Measurements from ENCODE around the gene NEAT1. TPM values are rescaled to one million over a fixed set of nuclear protein-coding genes. Genes with fewer than 3 reads are reported as not detected.
"Not testable (repeated sequence)": the region's sequence is repeated elsewhere in the genome, so short reads cannot be mapped to it uniquely, and the experiment has no call there.

Gene NEAT1
- total RNA-seq, 1 donor from 2014 or later: 78.8 TPM

DNA sequence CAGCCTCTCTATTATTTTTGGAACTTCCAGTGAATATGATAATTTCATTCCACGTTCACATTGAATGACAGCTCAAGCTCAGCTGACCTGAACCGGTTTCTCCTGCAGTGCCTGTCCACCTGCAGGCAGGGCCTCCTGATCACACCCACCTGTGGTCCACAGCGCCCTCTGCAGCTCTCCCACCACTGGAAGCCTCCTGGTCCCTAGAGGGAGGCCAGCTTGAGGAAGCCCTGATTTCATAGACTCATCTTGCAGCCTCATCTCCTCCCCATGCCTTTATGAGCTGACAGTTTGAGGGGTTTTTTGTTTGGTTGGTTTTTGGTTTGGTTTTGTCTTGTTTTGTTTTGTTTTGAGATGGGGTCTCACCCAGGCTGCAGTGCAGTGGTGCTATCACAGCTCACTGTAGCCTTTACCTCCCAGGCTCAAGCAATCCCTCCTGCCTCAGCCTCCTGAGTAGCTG, 46.3 kb downstream of the NEAT1 start:
- no peaks in the 10 kb centered on the region for H3K9me3 Mint-ChIP-seq (ENCODE audit: low read depth)
- TF ChIP-seq, protein P1, sequence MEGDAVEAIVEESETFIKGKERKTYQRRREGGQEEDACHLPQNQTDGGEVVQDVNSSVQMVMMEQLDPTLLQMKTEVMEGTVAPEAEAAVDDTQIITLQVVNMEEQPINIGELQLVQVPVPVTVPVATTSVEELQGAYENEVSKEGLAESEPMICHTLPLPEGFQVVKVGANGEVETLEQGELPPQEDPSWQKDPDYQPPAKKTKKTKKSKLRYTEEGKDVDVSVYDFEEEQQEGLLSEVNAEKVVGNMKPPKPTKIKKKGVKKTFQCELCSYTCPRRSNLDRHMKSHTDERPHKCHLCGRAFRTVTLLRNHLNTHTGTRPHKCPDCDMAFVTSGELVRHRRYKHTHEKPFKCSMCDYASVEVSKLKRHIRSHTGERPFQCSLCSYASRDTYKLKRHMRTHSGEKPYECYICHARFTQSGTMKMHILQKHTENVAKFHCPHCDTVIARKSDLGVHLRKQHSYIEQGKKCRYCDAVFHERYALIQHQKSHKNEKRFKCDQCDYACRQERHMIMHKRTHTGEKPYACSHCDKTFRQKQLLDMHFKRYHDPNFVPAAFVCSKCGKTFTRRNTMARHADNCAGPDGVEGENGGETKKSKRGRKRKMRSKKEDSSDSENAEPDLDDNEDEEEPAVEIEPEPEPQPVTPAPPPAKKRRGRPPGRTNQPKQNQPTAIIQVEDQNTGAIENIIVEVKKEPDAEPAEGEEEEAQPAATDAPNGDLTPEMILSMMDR (IDR thresholded peaks at IDR 0.05; ENCODE audit: unreplicated experiment): peak; percentile 75
- H3K36me3 Mint-ChIP-seq (ENCODE audit: insufficient read depth): no peaks in the 10 kb centered on the region
- peak; percentile 75 for DNase-seq (ENCODE audit: low spot score, unreplicated experiment)
- peak overlapping the region; percentile 5 for H3K27ac Mint-ChIP-seq
- H3K4me3 Mint-ChIP-seq (ENCODE audit: low read depth): no peak overlapping the region
- peaks cover 14% of the 10 kb centered on the region for H3K4me1 Mint-ChIP-seq (ENCODE audit: low read depth)
- no peaks in the 10 kb centered on the region for H3K27me3 Mint-ChIP-seq

DNA sequence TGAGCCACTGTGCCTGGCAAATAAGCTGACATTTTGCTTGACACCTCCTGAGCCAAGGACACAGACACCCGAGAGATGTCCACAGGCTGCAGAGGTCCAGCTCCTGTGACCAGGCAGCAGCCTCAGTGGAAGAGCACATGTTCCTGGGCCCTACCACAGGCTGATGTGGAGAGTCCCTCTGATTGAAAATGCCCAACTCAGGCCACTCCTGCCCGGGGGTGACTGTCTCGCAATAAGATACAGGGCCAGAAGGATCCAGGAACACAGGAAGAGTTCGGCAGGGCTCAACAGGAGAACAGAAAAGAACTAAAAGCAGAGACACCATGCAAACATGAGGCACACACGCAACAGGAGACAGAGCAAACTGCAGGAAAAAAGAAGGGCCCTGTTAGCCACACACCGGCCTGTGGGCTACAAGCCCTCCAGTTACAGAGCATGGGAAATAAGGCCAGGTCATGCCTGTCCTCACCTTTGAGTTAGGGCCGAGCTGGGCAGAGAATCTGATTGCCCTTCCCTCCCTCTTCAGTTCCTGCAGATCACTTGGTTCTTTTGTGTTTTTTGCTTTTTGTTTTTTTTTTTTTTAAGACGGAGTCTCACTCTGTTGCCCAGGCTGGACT, 47.9 kb downstream of the NEAT1 start:
- Mint-ChIP-seq H3K4me3 (ENCODE audit: low read depth) (no peak overlapping the region), H3K27me3 (no peaks in the 10 kb centered on the region), H3K4me1 (ENCODE audit: low read depth) (peaks cover 14% of the 10 kb centered on the region), H3K9me3 (ENCODE audit: low read depth) (no peaks in the 10 kb centered on the region), H3K27ac (no peak overlapping the region), H3K36me3 (ENCODE audit: insufficient read depth) (no peaks in the 10 kb centered on the region)
- TF ChIP-seq, protein P1 (IDR thresholded peaks at IDR 0.05; ENCODE audit: unreplicated experiment): no peak
- no peak for DNase-seq (ENCODE audit: low spot score, unreplicated experiment)

DNA sequence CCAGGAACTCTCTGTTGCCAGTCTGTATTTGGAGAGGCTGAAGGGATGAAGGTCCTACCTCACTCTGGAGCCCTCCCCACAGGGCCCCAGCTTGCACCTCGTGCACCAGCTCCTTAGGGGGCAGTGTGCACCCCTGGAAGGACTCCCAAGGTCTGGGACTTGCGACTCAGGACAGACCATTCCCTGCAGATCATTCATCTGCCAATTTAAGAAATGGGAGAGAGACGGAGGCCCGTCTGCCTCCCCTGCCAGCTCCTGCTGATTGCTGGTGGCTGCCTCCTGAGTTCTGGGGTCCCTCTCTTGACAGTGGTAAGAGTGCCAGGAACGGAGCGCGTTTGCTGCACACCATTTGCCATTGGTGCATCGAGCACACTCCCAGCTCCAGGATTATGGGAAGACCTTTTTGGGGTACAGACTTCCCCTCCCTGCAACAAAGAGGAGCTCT, 48.9 kb downstream of the NEAT1 start:
- Mint-ChIP-seq H3K27me3 (no peaks in the 10 kb centered on the region), H3K4me3 (ENCODE audit: low read depth) (no peak overlapping the region), H3K9me3 (ENCODE audit: low read depth) (no peaks in the 10 kb centered on the region), H3K27ac (peak overlapping the region; percentile 56), H3K4me1 (ENCODE audit: low read depth) (peaks cover 17% of the 10 kb centered on the region), H3K36me3 (ENCODE audit: insufficient read depth) (no peaks in the 10 kb centered on the region)
- TF ChIP-seq, protein P1 (IDR thresholded peaks at IDR 0.05; ENCODE audit: unreplicated experiment): peak; percentile 64
- peak; percentile 27 for DNase-seq (ENCODE audit: low spot score, unreplicated experiment)

DNA sequence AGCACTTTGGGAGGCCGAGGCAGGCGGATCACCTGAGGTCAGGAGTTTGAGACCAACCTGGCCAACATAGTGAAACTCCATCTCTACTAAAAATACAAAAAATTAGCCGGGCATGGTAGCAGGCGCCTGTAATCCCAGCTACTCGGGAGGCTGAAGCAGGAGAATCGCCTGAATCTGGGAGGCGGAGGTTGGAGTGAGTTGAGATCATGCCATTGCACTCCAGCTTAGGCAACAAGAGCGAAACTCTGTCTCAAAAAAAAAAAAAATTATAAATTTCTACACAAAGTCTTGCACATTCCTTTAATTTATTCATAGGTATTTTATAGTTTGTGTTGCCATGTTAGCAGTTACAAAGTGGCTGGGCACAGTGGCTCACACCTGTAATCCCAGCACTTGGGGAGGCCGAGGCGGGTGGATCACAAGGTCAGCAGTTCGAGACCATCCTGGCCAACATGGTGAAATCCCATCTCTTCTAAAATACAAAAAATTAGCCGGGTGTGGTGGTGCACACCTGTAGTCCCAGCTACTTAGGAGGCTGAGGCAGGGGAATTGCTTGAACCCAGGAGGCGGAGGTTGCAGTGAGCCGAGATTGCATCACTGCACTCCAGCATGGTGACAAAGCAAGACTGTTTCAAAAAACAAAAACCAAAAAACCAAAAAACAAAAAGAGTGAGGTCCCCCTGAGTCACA, 50.1 kb downstream of the NEAT1 start:
- H3K27ac Mint-ChIP-seq; H3K9me3 Mint-ChIP-seq (ENCODE audit: low read depth); H3K4me3 Mint-ChIP-seq (ENCODE audit: low read depth); DNase-seq (ENCODE audit: low spot score, unreplicated experiment); H3K36me3 Mint-ChIP-seq (ENCODE audit: insufficient read depth); H3K27me3 Mint-ChIP-seq: not testable (repeated sequence)
- peaks cover 23% of the 10 kb centered on the region for H3K4me1 Mint-ChIP-seq (ENCODE audit: low read depth)

DNA sequence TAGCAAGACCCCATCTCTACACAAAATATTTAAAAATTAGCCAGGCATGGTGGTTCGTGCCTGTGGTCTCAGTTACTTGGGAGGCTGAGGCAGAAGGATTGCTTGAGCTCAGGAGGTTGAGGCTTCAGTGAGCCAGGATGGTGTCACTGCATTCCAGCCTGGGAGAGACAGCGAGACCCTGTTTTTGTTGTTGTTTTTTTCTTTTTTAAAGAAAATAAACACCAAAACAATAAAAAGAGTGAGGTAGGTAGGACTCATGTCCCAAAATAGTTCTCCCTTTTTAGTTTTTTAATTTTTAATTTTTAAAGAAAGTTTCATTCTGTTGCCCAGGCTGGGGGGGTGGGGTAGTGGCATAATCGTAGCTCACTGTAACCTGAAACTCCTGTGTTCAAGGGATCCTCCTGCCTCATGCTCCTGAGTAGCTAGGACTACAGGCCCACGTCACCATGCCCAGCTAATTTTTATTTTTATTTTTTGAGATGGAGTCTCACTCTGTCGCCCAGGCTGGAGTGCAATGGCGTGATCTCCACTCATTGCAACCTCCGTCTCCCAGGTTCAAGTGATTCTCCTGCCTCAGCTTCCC, 50.8 kb downstream of the NEAT1 start:
- no peaks in the 10 kb centered on the region for H3K27me3 Mint-ChIP-seq
- H3K9me3 Mint-ChIP-seq (ENCODE audit: low read depth): no peaks in the 10 kb centered on the region
- no peaks in the 10 kb centered on the region for H3K36me3 Mint-ChIP-seq (ENCODE audit: insufficient read depth)
- no peak for DNase-seq (ENCODE audit: low spot score, unreplicated experiment)
- H3K27ac Mint-ChIP-seq: no peak overlapping the region
- TF ChIP-seq, protein P1 (IDR thresholded peaks at IDR 0.05; ENCODE audit: unreplicated experiment): no peak
- peaks cover 21% of the 10 kb centered on the region for H3K4me1 Mint-ChIP-seq (ENCODE audit: low read depth)
- no peak overlapping the region for H3K4me3 Mint-ChIP-seq (ENCODE audit: low read depth)
